ENCODE results near the gene GREB1.

Gene GREB1

DNA sequence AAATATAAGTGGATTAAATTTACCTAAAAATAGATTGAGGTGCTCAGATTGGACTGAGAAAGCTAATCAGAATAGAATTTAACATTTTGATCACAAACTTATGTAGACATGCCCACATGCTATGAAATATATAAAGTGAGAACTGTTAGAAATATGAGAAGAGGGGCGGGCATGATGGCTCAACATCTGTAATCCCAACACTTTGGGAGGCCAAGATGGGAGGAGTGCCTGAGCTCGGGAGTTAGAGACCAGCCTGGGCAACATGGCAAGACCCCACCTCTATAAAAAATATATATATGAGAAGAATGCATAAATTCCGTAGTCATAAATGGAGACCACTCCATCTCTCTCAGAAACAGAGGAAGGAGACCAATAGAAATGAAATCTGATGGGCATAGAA is 110.4 kb downstream of the GREB1 start:
- H3F3A ChIP-seq (ENCODE audit: insufficient read depth, low read length), result no peaks in the 10 kb centered on the region
- H3K9me3 ChIP-seq (ENCODE audit: low read length), result 0 out of 2 replicates have a peak, but pooled peaks cover 4% of the 10 kb centered on the region
- no peak for TF ChIP-seq EZH2 (IDR thresholded peaks at IDR 0.05; ENCODE audit: borderline replicate concordance, low read length)
- no peak overlapping the region for H3K9ac ChIP-seq (ENCODE audit: low read length)
- H2AFZ ChIP-seq (ENCODE audit: low read length), result no peak overlapping the region
- no peaks in the 10 kb centered on the region for H3K4me1 ChIP-seq (ENCODE audit: insufficient read depth, low read length, severe bottlenecking)
- peaks cover 5% of the 10 kb centered on the region; the same call in 1 of the 2 replicates for H3K27me3 ChIP-seq (ENCODE audit: insufficient read depth, low read length)
- no peak overlapping the region for H3K4me2 ChIP-seq (ENCODE audit: low read length)
- H3K36me3 ChIP-seq (ENCODE audit: insufficient read depth, low read length), result no peaks in the 10 kb centered on the region; the same call in 1 of the 2 replicates
- H3K9me2 ChIP-seq (ENCODE audit: low read depth, low read length), result no peaks in the 10 kb centered on the region
- no peak overlapping the region for H3K27ac ChIP-seq (ENCODE audit: low read depth, low read length, poor library complexity, severe bottlenecking)
- no peaks in the 10 kb centered on the region for H3K79me2 ChIP-seq (ENCODE audit: insufficient read depth, low read length)
- no peaks in the 10 kb centered on the region for H4K20me1 ChIP-seq (ENCODE audit: insufficient read depth, low read length)
- no peak overlapping the region for H3K4me3 ChIP-seq (ENCODE audit: low read depth, low read length, poor library complexity, severe bottlenecking)

DNA sequence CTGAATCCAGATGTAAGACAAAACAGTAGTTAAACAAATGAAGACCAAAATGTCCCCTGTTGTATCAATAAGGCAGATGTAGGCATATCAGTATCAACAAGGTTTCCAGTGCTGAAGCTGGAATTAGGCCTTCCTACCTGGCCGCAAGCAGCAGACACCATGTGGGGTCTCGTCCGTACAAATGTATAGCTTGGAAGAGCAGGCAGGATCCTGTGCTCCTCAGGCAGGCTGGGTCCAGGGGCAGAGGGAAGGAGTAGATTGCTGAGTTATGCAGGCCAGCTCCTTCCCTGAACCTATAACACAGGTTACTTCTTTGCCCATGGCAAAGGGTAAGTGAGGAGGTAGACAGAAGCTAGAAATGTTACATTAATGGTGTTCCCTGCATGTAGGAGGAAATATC is 112.7 kb downstream of the GREB1 start:
- no peaks in the 10 kb centered on the region for H3K9me2 ChIP-seq (ENCODE audit: low read depth, low read length)
- TF ChIP-seq, protein P1, sequence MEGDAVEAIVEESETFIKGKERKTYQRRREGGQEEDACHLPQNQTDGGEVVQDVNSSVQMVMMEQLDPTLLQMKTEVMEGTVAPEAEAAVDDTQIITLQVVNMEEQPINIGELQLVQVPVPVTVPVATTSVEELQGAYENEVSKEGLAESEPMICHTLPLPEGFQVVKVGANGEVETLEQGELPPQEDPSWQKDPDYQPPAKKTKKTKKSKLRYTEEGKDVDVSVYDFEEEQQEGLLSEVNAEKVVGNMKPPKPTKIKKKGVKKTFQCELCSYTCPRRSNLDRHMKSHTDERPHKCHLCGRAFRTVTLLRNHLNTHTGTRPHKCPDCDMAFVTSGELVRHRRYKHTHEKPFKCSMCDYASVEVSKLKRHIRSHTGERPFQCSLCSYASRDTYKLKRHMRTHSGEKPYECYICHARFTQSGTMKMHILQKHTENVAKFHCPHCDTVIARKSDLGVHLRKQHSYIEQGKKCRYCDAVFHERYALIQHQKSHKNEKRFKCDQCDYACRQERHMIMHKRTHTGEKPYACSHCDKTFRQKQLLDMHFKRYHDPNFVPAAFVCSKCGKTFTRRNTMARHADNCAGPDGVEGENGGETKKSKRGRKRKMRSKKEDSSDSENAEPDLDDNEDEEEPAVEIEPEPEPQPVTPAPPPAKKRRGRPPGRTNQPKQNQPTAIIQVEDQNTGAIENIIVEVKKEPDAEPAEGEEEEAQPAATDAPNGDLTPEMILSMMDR (IDR thresholded peaks at IDR 0.05; ENCODE audit: low read length), result no peak
- no peak for TF ChIP-seq EZH2 (IDR thresholded peaks at IDR 0.05; ENCODE audit: borderline replicate concordance, low read length)
- no peak overlapping the region for H3K4me3 ChIP-seq (ENCODE audit: low read depth, low read length, poor library complexity, severe bottlenecking)
- H3F3A ChIP-seq (ENCODE audit: insufficient read depth, low read length), result no peaks in the 10 kb centered on the region
- no peak overlapping the region for H2AFZ ChIP-seq (ENCODE audit: low read length)
- H3K4me1 ChIP-seq (ENCODE audit: insufficient read depth, low read length, severe bottlenecking), result no peaks in the 10 kb centered on the region
- no peak overlapping the region for H3K4me2 ChIP-seq (ENCODE audit: low read length)
- H3K27ac ChIP-seq (ENCODE audit: low read depth, low read length, poor library complexity, severe bottlenecking), result no peak overlapping the region
- 0 out of 2 replicates have a peak, but pooled peaks cover 4% of the 10 kb centered on the region for H3K9me3 ChIP-seq (ENCODE audit: low read length)
- H4K20me1 ChIP-seq (ENCODE audit: insufficient read depth, low read length), result no peaks in the 10 kb centered on the region
- no peaks in the 10 kb centered on the region; the same call in 1 of the 2 replicates for H3K36me3 ChIP-seq (ENCODE audit: insufficient read depth, low read length)
- H3K9ac ChIP-seq (ENCODE audit: low read length), result no peak overlapping the region
- peaks cover 5% of the 10 kb centered on the region; the same call in 1 of the 2 replicates for H3K27me3 ChIP-seq (ENCODE audit: insufficient read depth, low read length)
- H3K79me2 ChIP-seq (ENCODE audit: insufficient read depth, low read length), result no peaks in the 10 kb centered on the region

DNA sequence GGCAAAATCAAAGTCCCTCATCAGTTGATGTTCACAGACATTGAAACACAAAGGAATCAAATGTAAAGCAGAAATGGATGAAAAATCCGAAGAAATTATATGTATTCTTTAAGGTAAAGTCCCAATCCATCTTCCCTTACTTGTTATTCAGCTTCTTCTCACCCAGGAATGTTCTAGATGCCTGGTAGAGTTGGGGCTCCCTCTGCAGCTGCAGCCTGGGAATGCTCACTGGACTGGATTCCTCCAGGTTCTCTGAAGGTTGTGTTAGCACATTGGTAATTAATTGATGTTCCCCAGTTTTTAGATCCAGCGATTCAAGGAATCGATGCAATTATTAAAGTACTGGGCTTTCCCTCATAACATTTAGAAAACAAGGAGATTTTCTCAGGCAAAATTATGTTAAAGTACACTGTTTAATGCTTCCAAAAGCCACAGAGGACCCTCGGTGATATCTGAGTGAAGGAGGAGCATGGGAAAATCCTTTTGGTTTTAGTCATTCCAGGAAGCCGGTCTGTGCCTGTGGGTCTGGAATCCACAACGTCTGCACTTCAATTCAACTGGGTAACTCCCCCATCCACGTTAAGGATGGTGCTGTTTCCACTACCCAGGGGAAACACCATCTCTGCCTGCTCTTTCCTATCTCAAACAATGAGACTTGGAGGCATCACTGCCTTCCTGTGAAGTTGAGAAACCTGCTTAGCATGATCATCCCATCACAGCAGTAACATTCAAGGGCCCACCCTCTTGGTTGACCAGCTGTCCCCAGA is 114.2 kb downstream of the GREB1 start:
- Histone ChIP-seq H3K27ac (ENCODE audit: low read depth, low read length, poor library complexity, severe bottlenecking) (no peak overlapping the region), H4K20me1 (ENCODE audit: insufficient read depth, low read length) (no peaks in the 10 kb centered on the region)

More for the DNA sequence above, 114.2 kb downstream of the GREB1 start:
- peaks cover 5% of the 10 kb centered on the region; the same call in 1 of the 2 replicates for H3K27me3 ChIP-seq (ENCODE audit: insufficient read depth, low read length)
- no peak overlapping the region for H3K4me2 ChIP-seq (ENCODE audit: low read length)
- no peak overlapping the region for H3K9ac ChIP-seq (ENCODE audit: low read length)
- 0 out of 2 replicates have a peak, but pooled peaks cover 4% of the 10 kb centered on the region for H3K9me3 ChIP-seq (ENCODE audit: low read length)
- no peak overlapping the region for H3K4me3 ChIP-seq (ENCODE audit: low read depth, low read length, poor library complexity, severe bottlenecking)
- H3K79me2 ChIP-seq (ENCODE audit: insufficient read depth, low read length), result no peaks in the 10 kb centered on the region
- no peaks in the 10 kb centered on the region for H3K4me1 ChIP-seq (ENCODE audit: insufficient read depth, low read length, severe bottlenecking)
- H3F3A ChIP-seq (ENCODE audit: insufficient read depth, low read length), result no peaks in the 10 kb centered on the region
- no peaks in the 10 kb centered on the region; the same call in 1 of the 2 replicates for H3K36me3 ChIP-seq (ENCODE audit: insufficient read depth, low read length)
- no peak overlapping the region for H2AFZ ChIP-seq (ENCODE audit: low read length)
- TF ChIP-seq, protein P1 (IDR thresholded peaks at IDR 0.05; ENCODE audit: low read length), result no peak
- no peak for TF ChIP-seq EZH2 (IDR thresholded peaks at IDR 0.05; ENCODE audit: borderline replicate concordance, low read length)
- H3K9me2 ChIP-seq (ENCODE audit: low read depth, low read length), result no peaks in the 10 kb centered on the region
